Liver (tissue), 9 donors: ENCODE results near the gene PTPN20. TPM values are rescaled to one million over a fixed set of nuclear protein-coding genes. Genes with fewer than 3 reads are reported as not detected.

ENCODE experiments used
- DNase-seq: peaks from one replicate; pipeline ENCODE4 v3.0.0-alpha.2; 2017; ENCODE audit warnings: low spot score
- H3K27ac ChIP-seq, 2 donors: one replicate each; pipeline ENCODE4 v1.7.0; 2013; ENCODE audit warnings: inconsistent platforms in 2 of 2, low read length in 2 of 2, control low read depth in 1 of 2, low read depth in 1 of 2, mild to moderate bottlenecking in 1 of 2
- H3K27me3 ChIP-seq, 4 donors: one replicate each; pipeline versions ENCODE4 v1.6.1 to v1.7.0; 2013; ENCODE audit warnings: low read length in 3 of 4, inconsistent platforms in 1 of 4, mild to moderate bottlenecking in 1 of 4, moderate library complexity in 1 of 4; ENCODE audit not compliant: control insufficient read depth in 4 of 4, insufficient read depth in 4 of 4
- H3K36me3 ChIP-seq, 4 donors: one replicate each; pipeline versions ENCODE4 v1.6.1 to v1.7.0; 2013; ENCODE audit warnings: low read length in 3 of 4, mild to moderate bottlenecking in 3 of 4, low read depth in 1 of 4, moderate library complexity in 1 of 4; ENCODE audit not compliant: control insufficient read depth in 4 of 4, insufficient read depth in 3 of 4
- H3K4me1 ChIP-seq, 4 donors: one replicate each; pipeline versions ENCODE4 v1.6.1 to v1.7.0; 2013; ENCODE audit warnings: low read length in 3 of 4, mild to moderate bottlenecking in 3 of 4, moderate library complexity in 1 of 4; ENCODE audit not compliant: control insufficient read depth in 4 of 4, insufficient read depth in 4 of 4
- H3K4me3 ChIP-seq, 3 donors: one replicate each; pipeline versions ENCODE4 v1.6.1 to v1.7.0; 2013; ENCODE audit warnings: low read length in 3 of 3, control low read depth in 1 of 3, low read depth in 1 of 3, mild to moderate bottlenecking in 1 of 3
- H3K9ac ChIP-seq, 2 donors: one replicate each; pipeline ENCODE4 v1.7.0; 2013; ENCODE audit warnings: low read length in 2 of 2, mild to moderate bottlenecking in 2 of 2, moderate library complexity in 2 of 2, control low read depth in 1 of 2, low read depth in 1 of 2
- H3K9me3 ChIP-seq, 4 donors: one replicate each; pipeline versions ENCODE4 v1.6.1 to v1.7.0; 2013; ENCODE audit warnings: low read length in 3 of 4; ENCODE audit not compliant: control insufficient read depth in 4 of 4
- EGR1 ChIP-seq, 2 donors: IDR thresholded peaks; 2 replicates each; pipeline ENCODE4 v1.6.1; 2016 to 2018; ENCODE audit warnings: antibody characterized with exemption in 2 of 2, low read depth in 2 of 2
- FOXA1 ChIP-seq: IDR thresholded peaks from 2 replicates; pipeline ENCODE4 v1.6.1; 2016; ENCODE audit warnings: antibody characterized with exemption
- FOXA2 ChIP-seq: IDR thresholded peaks from 2 replicates; pipeline ENCODE4 v1.6.1; 2016; ENCODE audit warnings: antibody characterized with exemption
- GABPA ChIP-seq, 2 donors: IDR thresholded peaks in 1 of 2; conservative IDR thresholded peaks in 1 of 2; 2 replicates each; pipeline ENCODE4 v1.6.1; 2016; ENCODE audit warnings: antibody characterized with exemption in 2 of 2, mild to moderate bottlenecking in 1 of 2, moderate library complexity in 1 of 2
- HNF4A ChIP-seq, 2 donors: conservative IDR thresholded peaks; 2 replicates each; pipeline ENCODE4 v1.6.1; 2016; ENCODE audit warnings: antibody characterized with exemption in 2 of 2, mild to moderate bottlenecking in 2 of 2
- HNF4G ChIP-seq: IDR thresholded peaks from 2 replicates; pipeline ENCODE4 v1.6.1; 2016; ENCODE audit warnings: antibody characterized with exemption
- JUND ChIP-seq, 2 donors: IDR thresholded peaks; 2 replicates each; pipeline ENCODE4 v1.6.1; 2016; ENCODE audit warnings: antibody characterized with exemption in 2 of 2
- NR2F2 ChIP-seq: IDR thresholded peaks from 2 replicates; pipeline ENCODE4 v1.6.1; 2016; ENCODE audit warnings: antibody characterized with exemption
- RAD21 ChIP-seq, 2 donors: IDR thresholded peaks; 2 replicates each; pipeline ENCODE4 v1.6.1; 2016; ENCODE audit warnings: antibody characterized with exemption in 2 of 2, mild to moderate bottlenecking in 2 of 2
- RXRA ChIP-seq, 2 donors: IDR thresholded peaks; 2 replicates each; pipeline ENCODE4 v1.6.1; 2017 to 2018; ENCODE audit warnings: antibody characterized with exemption in 2 of 2, mild to moderate bottlenecking in 1 of 2
- SP1 ChIP-seq: IDR thresholded peaks from 2 replicates; pipeline ENCODE4 v1.6.1; 2018; ENCODE audit warnings: antibody characterized with exemption, mild to moderate bottlenecking
- YY1 ChIP-seq: IDR thresholded peaks from 2 replicates; pipeline ENCODE4 v1.6.1; 2016; ENCODE audit warnings: antibody characterized with exemption, mild to moderate bottlenecking
- WGBS: extraction: QIAGEN DNeasy Blood & Tissue Kit; methylation state at CpG from one replicate; pipeline ENCODE4 v1.1.7; 2013; 5-methylcytosine and 5-hydroxymethylcytosine counted together
- polyA plus RNA-seq, 2 donors: library from polyadenylated mRNA; stranded (reverse) in 1 of 2; unstranded in 1 of 2; fragments of 200-250 nt in 1 of 2; fragments of >200 nt in 1 of 2; fragmentation: Nextera tagmentation in 1 of 2; extraction: Ambion mirVana in 1 of 2; gene quantifications; one replicate each; pipeline versions ENCODE4 v1.2.1 to v1.2.3, GENCODE V29; 2013 to 2015
- total RNA-seq, 2 donors: library from RNA; depleted of rRNA; stranded (reverse); fragments of >200 nt; gene quantifications; one replicate each; pipeline ENCODE4 v1.2.3, GENCODE V29; 2014
- TF ChIP-seq, protein P1 (sequence below): IDR thresholded peaks from 2 replicates; pipeline ENCODE4 v1.6.1; 2016; ENCODE audit warnings: antibody characterized with exemption
- TF ChIP-seq, protein P2 (sequence below): fragments of 150-350 bp; IDR thresholded peaks from 2 replicates; pipeline ENCODE4 v1.5.1; 2017; ENCODE audit warnings: improper control_type of control experiment, low read depth, low read length; ENCODE audit not compliant: missing input control
- TF ChIP-seq, protein P3 (sequence below): IDR thresholded peaks from 2 replicates; pipeline ENCODE4 v1.6.1; 2016; ENCODE audit warnings: antibody characterized with exemption
- TF ChIP-seq, protein P4 (sequence below): IDR thresholded peaks from 2 replicates; pipeline ENCODE4 v1.6.1; 2016; ENCODE audit warnings: antibody characterized with exemption
- donor health status: healthy.
- donor health status: healthy.
- donor health status: healthy.
- donor health status: healthy.
- donor health status: healthy.

The PTPN20 gene
- total and polyA plus RNA-seq, 4 donors, result 0.28 to 1.4 (median 0.80) TPM

DNA sequence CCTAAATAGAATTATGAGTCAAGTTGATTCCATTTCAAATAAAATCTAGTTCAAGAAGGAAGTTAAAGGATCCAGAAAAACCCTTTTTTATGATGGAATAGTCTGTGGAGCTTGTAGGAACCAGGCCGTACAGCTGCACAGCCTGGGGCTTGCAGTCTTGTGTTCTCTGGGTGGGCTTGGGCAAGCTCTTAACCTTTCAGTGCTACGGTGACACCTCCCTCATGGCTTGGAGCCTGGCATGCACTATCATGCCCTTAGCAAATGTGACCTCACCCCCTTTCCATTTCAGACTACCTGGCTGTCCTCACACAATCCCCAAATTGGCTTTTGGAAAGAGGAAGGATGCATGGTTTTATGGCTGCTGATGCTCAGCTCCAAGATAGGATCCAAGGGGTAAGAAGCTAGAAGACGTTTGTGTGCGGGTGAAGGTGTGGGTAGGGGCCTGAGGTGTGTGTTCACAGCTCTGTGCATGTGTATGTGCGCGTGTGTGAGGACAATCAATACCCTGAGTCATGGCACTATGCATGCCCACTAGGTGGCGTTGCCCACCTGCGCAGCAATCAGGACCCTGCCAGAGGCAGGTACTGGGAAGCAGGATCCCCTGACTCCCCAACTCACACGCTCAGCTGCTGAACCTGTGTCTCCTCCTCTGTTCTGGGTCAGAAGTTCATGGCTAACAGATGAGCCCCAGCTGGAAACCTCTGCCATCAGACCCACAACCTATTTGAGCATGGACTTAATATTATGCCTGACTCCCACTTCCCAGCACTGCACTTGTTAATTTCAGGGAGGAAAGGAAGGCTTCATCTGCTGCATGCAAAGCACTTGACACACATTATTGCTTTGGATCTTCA lies 113.4 kb downstream of the PTPN20 start:
- no peak overlapping the region for H3K4me3 ChIP-seq
- no peaks in the 10 kb centered on the region for H3K4me1 ChIP-seq
- no peak overlapping the region for H3K9ac ChIP-seq
- H3K27me3 ChIP-seq, result no peaks in the 10 kb centered on the region
- H3K36me3 ChIP-seq, result no peaks in the 10 kb centered on the region
- 20% methylated on average over 9 of the region's 9 CpGs for WGBS
- no peaks in the 10 kb centered on the region for H3K9me3 ChIP-seq
- TF ChIP-seq, protein P1, sequence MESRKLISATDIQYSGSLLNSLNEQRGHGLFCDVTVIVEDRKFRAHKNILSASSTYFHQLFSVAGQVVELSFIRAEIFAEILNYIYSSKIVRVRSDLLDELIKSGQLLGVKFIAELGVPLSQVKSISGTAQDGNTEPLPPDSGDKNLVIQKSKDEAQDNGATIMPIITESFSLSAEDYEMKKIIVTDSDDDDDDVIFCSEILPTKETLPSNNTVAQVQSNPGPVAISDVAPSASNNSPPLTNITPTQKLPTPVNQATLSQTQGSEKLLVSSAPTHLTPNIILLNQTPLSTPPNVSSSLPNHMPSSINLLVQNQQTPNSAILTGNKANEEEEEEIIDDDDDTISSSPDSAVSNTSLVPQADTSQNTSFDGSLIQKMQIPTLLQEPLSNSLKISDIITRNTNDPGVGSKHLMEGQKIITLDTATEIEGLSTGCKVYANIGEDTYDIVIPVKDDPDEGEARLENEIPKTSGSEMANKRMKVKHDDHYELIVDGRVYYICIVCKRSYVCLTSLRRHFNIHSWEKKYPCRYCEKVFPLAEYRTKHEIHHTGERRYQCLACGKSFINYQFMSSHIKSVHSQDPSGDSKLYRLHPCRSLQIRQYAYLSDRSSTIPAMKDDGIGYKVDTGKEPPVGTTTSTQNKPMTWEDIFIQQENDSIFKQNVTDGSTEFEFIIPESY, result no peak
- TF ChIP-seq RAD21 (IDR thresholded peaks at IDR 0.05) (peak; percentile 84 to 96), JUND (IDR thresholded peaks at IDR 0.05) (peak in 1 of 2 donors; percentile 27)
- TF ChIP-seq, protein P2, sequence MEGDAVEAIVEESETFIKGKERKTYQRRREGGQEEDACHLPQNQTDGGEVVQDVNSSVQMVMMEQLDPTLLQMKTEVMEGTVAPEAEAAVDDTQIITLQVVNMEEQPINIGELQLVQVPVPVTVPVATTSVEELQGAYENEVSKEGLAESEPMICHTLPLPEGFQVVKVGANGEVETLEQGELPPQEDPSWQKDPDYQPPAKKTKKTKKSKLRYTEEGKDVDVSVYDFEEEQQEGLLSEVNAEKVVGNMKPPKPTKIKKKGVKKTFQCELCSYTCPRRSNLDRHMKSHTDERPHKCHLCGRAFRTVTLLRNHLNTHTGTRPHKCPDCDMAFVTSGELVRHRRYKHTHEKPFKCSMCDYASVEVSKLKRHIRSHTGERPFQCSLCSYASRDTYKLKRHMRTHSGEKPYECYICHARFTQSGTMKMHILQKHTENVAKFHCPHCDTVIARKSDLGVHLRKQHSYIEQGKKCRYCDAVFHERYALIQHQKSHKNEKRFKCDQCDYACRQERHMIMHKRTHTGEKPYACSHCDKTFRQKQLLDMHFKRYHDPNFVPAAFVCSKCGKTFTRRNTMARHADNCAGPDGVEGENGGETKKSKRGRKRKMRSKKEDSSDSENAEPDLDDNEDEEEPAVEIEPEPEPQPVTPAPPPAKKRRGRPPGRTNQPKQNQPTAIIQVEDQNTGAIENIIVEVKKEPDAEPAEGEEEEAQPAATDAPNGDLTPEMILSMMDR, result peak; percentile 74
- H3K27ac ChIP-seq, result no peak overlapping the region
- DNase-seq, result peak; percentile 66

DNA sequence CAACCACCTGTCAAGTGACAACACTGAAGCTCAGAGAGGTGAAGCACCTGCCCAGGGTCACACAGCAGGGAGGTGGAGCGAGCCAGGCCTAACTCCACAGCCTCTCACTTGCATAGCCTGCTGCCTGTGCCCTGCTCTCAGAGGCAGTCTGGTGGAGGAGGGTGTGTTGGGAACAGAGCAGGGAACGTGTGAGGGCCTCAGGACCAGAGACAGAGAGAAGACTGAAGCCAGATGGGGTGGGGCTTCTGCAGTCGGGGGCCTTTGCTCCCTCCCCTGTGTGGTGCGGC lies 114.0 kb downstream of the PTPN20 start:
- Histone ChIP-seq H3K9me3 (no peaks in the 10 kb centered on the region), H3K27ac (no peak overlapping the region), H3K36me3 (no peaks in the 10 kb centered on the region), H3K4me1 (no peaks in the 10 kb centered on the region), H3K4me3 (no peak overlapping the region), H3K9ac (no peak overlapping the region), H3K27me3 (no peaks in the 10 kb centered on the region)
- 78% methylated on average over 4 of the region's 4 CpGs for whole genome bisulfite sequencing
- TF ChIP-seq, protein P2, result no peak
- no peak for TF ChIP-seq EGR1 (IDR thresholded peaks at IDR 0.05; ENCODE audit: low read depth in 2 of 2)
- no peak for TF ChIP-seq HNF4A (conservative IDR thresholded peaks at IDR 0.05)
- no peak for TF ChIP-seq FOXA1
- TF ChIP-seq GABPA (IDR thresholded peaks at IDR 0.05 in 1 of 2, conservative IDR thresholded peaks at IDR 0.05 in 1 of 2), result no peak
- TF ChIP-seq RAD21 (IDR thresholded peaks at IDR 0.05), result no peak
- no peak for TF ChIP-seq YY1
- TF ChIP-seq, protein P1, result no peak
- TF ChIP-seq, protein P3, sequence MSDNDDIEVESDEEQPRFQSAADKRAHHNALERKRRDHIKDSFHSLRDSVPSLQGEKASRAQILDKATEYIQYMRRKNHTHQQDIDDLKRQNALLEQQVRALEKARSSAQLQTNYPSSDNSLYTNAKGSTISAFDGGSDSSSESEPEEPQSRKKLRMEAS, result no peak
- TF ChIP-seq FOXA2, result no peak
- TF ChIP-seq, protein P4, sequence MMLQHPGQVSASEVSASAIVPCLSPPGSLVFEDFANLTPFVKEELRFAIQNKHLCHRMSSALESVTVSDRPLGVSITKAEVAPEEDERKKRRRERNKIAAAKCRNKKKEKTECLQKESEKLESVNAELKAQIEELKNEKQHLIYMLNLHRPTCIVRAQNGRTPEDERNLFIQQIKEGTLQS, result no peak
- no peak for TF ChIP-seq NR2F2
- TF ChIP-seq HNF4G, result no peak
- TF ChIP-seq RXRA (IDR thresholded peaks at IDR 0.05), result no peak
- TF ChIP-seq SP1, result no peak
- DNase-seq, result no peak
